Measurements from ENCODE around the gene RAC2. TPM values are rescaled to one million over a fixed set of nuclear protein-coding genes. Genes with fewer than 3 reads are reported as not detected.

Gene RAC2
- total and polyA plus RNA-seq, 12 donors = 2.8 to 17.9 (median 10.6) TPM

- peaks cover 2% of the 10 kb centered on the region for H3K27me3 ChIP-seq
- WGBS, 4 donors = 40 to 58% (median 52%) methylated on average over 5 to 8 of the region's 8 CpGs
- peak overlapping the region in 1 of 4 donors; percentile 35 for H3K4me3 ChIP-seq
- peak overlapping the region in 3 of 5 donors; percentile 26 to 87 (median 64) for H3K27ac ChIP-seq
- no peaks in the 10 kb centered on the region for H3K36me3 ChIP-seq (replicated peaks in 1 of 2)
- DNase-seq = no peak
- no peaks in the 10 kb centered on the region for H3K9me3 ChIP-seq (replicated peaks in 1 of 3)
- H3K4me1 ChIP-seq (replicated peaks in 1 of 2) = no peaks in the 10 kb centered on the region
- TF ChIP-seq POLR2A (IDR thresholded peaks at IDR 0.05) (no peak), CTCF (IDR thresholded peaks at IDR 0.05) (peak in 2 of 6 experiments; percentile 15 to 16)
- intact Hi-C loops (cut with DNase I) = no loop called here
Observed at GRCh38 chr22:37283393-37283937, 39.4 kb upstream of the RAC2 start.

DNA sequence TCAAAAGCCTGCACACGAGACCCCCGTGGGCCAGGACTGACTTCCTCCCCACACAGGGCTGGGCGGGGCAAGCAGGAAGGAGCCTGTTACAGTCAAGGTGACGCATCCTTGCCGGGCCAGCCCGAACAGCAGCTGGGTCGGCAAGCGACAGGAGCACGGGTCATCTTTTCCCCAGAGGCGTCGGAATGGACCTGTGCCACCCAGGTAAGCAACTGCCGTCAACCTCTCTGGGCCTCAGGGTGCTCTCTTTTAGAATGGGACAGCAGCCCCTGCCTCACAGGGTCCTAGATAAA is 38.3 kb upstream of the RAC2 start, which contains the start of gene CYTH4:
CYTH4 (plus strand) TSS at position 124 of the 293 bp plus-strand sequence; CDS start at position 186, 62 bp downstream.
- H3K27me3 ChIP-seq = peaks cover 2% of the 10 kb centered on the region
- peak in 6 of 7 donors; percentile 60 to 72 (median 66) for DNase-seq
- H3K4me3 ChIP-seq = peak within 1 kb of the TSS in 1 of 4 donors; percentile 35
- no peaks in the 10 kb centered on the region for H3K36me3 ChIP-seq (replicated peaks in 1 of 2)
- 32 to 46% (median 36%) methylated on average over 3 to 12 of the region's 12 CpGs for WGBS, 4 donors
- no peaks in the 10 kb centered on the region for H3K9me3 ChIP-seq (replicated peaks in 1 of 3)
- H3K4me1 ChIP-seq (replicated peaks in 1 of 2) = no peaks in the 10 kb centered on the region
- TF ChIP-seq POLR2A (IDR thresholded peaks at IDR 0.05) (peak in 1 of 2 donors; percentile 17), CTCF (IDR thresholded peaks at IDR 0.05) (no peak)
- intact Hi-C loops (cut with DNase I) = no loop called here
- H3K27ac ChIP-seq = peak within 1 kb of the TSS in 3 of 5 donors; percentile 26 to 87 (median 64)

DNA sequence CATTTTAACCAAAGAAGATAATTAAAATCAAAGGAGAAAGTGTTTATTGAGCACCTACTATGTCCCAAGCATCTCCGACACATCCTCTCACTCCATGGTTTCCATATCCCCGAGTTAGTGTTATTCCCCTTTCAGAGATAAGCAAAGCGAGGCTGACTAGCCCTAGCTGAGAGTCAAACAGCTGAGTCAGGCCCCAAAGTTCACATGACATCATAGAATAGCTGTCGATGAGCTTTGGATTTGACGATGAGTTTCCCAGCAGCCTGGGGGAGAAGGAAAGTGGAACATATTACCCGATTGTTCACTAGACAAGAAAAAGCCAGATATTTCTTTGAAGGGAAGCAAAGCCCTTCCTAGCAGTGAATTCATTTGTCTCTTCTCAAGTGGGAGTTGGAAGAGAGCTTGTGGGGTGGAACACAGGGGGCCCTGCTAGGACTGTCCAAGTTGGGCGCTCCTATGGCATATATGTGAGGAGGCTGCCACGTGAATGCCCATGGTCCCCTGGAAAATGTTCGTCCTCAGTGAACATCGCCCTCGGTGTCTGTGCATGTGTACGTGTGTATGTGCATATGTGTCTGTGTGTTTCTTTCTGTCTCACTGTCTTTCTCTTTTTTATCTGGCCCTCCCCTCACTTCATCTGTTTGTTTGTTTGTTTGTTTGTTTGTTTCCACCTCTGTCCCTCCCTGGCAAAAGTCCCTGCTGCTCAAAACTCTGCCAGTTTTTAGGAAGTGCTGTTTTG is 37.7 kb upstream of the RAC2 start:
- intact Hi-C loops (cut with DNase I) = no loop called here
- Histone ChIP-seq H3K36me3 (replicated peaks in 1 of 2) (no peaks in the 10 kb centered on the region), H3K27ac (peak overlapping the region in 2 of 5 donors; percentile 36 to 87), H3K27me3 (peaks cover 2% of the 10 kb centered on the region), H3K9me3 (replicated peaks in 1 of 3) (no peaks in the 10 kb centered on the region), H3K4me1 (replicated peaks in 1 of 2) (no peaks in the 10 kb centered on the region), H3K4me3 (peak overlapping the region in 1 of 4 donors; percentile 35)
- WGBS, 4 donors = 68 to 77% (median 71%) methylated on average over 12 of the region's 12 CpGs
- no peak for DNase-seq
- no peak for TF ChIP-seq CTCF (IDR thresholded peaks at IDR 0.05)
- TF ChIP-seq POLR2A (IDR thresholded peaks at IDR 0.05) = no peak

GRCh38 chr22:37281195-37281594 is 37.1 kb upstream of the RAC2 start:
- intact Hi-C loops (cut with DNase I) = no loop called here
- no peaks in the 10 kb centered on the region for H3K4me1 ChIP-seq (replicated peaks in 1 of 2)

More at GRCh38 chr22:37281195-37281594, 37.1 kb upstream of the RAC2 start:
- 82 to 95% (median 90%) methylated on average over 7 of the region's 7 CpGs for WGBS, 4 donors
- TF ChIP-seq CTCF (IDR thresholded peaks at IDR 0.05) (no peak), POLR2A (IDR thresholded peaks at IDR 0.05) (no peak)
- no peaks in the 10 kb centered on the region for H3K36me3 ChIP-seq (replicated peaks in 1 of 2)
- DNase-seq = no peak
- peaks cover 2% of the 10 kb centered on the region for H3K27me3 ChIP-seq
- H3K4me3 ChIP-seq = no peak overlapping the region
- no peak overlapping the region for H3K27ac ChIP-seq
- H3K9me3 ChIP-seq (replicated peaks in 1 of 3) = no peaks in the 10 kb centered on the region

All from adrenal gland (tissue), 12 donors.